GM18505 (cell line): Measurements from ENCODE around the gene RHOC.
A peak's percentile ranks its signal among the peaks of the same experiment; 100 is the strongest.

ENCODE experiments used
- ATAC-seq: cut with Tn5 transposase; IDR thresholded peaks from one replicate; pipeline ENCODE4 v1.9.1; 2021; ENCODE audit not compliant: unreplicated experiment
- POLR2A ChIP-seq: IDR thresholded peaks from 4 replicates; pipeline ENCODE4 v1.6.1; 2011; ENCODE audit warnings: borderline replicate concordance; ENCODE audit not compliant: insufficient read depth, insufficient read length; ENCODE audit errors: extremely low read depth

The RHOC gene

DNA sequence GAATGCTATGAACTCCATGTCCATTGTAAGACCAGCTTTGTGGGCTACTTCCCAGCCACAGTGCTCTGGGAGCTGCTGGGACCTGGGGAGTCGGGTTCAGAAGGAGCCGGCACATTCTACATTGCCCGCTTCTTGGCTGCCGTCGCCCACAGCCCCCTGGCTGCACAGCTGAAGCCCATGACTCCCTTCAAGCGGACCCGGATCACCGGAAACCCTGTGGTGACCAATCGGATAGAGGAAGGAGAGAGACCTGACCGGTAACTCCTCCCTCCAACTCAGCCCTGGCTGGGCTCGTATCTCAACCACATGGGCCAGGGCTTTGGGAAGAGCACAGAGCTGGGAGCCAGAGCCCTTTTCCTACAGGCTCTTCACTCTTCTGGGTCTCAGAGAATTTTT lies 17.1 kb downstream of the RHOC start:
- TF ChIP-seq POLR2A, result no peak
- ATAC-seq, result no peak

DNA sequence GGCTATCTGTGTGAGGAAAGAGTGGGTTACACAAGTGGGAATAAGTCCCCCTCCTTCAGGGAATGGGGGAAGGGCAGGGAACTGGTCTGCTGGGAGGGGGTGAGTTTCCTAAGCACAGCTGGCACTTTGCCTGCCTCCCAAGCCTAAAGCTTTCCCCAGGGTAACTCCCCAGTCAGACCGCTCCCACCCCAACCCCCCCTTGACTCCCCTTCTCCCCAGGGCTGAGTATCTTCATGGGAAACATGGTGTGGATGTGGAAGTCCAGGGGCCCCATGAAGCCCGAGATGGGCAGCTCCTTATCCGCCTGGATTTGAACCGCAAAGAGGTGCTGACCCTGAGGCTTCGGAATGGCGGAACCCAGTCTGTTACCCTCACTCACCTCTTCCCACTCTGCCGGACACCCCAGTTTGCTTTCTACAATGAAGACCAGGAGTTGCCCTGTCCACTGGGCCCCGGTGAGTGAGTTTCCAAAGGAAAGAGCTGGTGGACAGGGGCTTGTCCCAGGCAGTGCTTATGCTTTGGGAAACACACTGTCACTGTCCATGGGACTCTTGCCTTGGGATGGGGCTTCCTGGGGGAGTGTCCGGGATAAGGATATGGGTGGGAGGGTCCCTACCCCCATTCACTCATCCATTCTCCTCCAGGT lies 17.6 kb downstream of the RHOC start:
- no peak for TF ChIP-seq POLR2A
- ATAC-seq, result no peak

- no peak for TF ChIP-seq POLR2A
- ATAC-seq, result no peak
These were observed 18.1 kb downstream of the RHOC start for GRCh38 chr1:112688781-112689193.

DNA sequence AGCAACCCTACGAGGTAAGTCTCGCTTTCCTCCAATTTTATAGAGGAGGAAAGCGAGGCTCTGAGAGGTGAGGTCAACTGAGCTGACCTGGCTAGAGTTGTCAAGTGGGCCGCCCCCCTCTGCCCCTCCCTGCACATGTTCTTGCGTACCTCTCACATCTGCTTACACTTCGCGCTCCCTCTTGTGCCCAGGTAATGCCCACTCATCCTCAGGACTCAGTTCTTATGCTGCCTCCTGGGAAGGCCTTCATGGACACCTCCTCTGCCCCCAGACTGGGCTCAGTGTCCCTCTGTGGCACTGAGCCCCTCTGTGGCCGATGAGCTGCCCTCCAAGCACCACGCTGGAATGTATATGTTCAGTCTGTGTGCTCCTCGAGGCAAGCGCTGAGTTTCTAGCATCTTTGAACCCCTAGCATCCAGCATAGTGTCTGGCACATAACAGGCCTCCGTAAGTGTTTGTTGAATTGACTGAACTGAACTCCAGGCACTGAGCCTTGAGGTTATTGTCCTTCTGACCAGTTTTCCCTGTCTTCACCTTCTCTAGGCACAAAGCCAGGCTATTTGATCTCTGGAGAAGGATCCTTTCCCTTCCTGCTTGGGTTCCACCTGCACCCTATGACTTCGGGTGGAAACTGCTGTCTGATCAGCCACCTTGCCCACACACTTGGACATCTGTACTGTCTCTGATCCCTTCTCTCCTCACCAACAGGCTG lies 19.0 kb downstream of the RHOC start:
- no peak for TF ChIP-seq POLR2A
- ATAC-seq, result no peak

- ATAC-seq, result no peak
These were observed 19.6 kb downstream of the RHOC start for GRCh38 chr1:112687361-112687760.

GRCh38 chr1:112686835-112687234 lies 20.1 kb downstream of the RHOC start:
- ATAC-seq, result no peak
- no peak for TF ChIP-seq POLR2A

More at GRCh38 chr1:112687361-112687760, 19.6 kb downstream of the RHOC start:
- TF ChIP-seq POLR2A, result no peak

GRCh38 chr1:112686417-112686816 lies 20.5 kb downstream of the RHOC start:
- no peak for TF ChIP-seq POLR2A
- ATAC-seq, result no peak

DNA sequence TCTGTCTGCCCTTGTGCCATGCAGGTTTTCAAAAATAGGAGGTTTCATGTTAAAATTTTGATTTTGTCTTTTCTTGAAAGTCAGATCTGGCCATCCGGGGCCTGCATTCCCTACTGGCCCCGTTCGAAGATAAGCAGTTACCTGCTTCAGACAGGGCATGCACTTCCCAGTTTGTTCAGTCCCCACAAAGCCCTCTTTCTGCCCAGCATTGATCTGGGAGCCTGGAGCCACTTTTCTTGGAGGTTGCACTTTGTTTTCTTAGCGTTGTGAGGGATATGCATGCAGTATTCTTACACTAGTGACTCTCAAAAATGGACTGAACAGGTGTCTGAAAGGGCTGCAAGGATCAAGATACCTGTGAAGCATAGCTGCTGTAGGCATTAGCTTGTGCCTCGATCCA lies 21.0 kb downstream of the RHOC start:
- no peak for TF ChIP-seq POLR2A
- no peak for ATAC-seq

DNA sequence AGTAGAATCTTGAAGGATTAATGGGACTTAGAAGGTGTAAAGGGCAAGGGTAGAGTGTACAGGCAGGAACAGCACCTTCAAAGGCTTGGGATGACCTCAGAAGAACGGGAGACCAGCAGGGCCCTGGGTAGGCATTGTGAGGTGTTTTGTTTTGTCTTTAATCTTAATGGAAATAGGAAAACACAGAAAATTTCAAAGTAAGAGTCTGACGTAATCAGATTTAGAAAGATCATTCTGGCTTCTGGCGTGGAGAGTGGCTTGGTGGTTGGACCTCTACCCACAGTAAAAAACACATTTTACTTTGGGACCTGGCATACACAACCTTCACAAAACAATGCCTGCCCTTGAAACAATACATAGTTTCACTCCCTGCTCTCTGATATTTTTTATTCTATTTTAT lies 28.3 kb downstream of the RHOC start:
- ATAC-seq, result no peak
- no peak for TF ChIP-seq POLR2A

DNA sequence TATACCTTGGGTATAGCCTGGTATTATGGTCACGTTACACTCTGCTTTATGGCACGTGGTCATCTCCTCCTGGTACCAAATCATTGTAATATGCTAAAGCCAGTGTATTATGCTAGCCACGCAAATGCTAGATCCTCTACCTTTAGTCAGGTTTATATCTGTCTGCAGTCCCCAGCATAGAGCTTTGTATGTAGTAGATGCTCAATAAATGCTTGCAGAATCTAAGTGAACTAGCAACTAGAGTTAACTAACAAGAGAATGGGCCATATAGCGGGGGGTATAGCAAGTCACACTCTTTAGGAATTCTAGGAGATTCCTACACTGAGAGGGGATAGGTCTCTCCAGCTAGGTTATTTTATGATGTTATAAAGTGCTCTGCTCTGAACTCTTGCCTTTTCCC lies 29.4 kb downstream of the RHOC start:
- TF ChIP-seq POLR2A, result no peak

DNA sequence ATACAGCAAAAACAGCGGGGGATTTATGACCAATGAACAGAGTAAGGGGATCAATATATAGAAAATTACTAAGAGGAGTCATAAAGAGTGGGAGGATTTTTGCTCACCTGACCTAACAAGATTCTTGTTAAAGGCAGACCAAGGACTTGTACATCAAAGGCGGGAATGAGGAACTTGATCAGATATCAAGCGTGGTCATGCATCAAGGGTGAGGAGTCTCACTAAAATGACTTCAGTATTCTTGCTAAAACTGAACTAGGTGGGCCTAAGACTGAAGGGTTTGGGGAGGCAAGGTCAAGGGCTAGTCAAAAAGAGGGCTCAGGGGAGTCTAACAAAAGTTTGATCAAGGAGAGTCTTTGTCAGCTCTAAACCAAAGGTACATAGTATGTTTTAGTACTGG lies 30.4 kb downstream of the RHOC start:
- ATAC-seq, result no peak
- no peak for TF ChIP-seq POLR2A

More for the DNA sequence above, 29.4 kb downstream of the RHOC start:
- no peak for ATAC-seq

GRCh38 chr1:112675728-112676381 lies 31.1 kb downstream of the RHOC start:
- no peak for TF ChIP-seq POLR2A
- no peak for ATAC-seq

- TF ChIP-seq POLR2A, result no peak
- peak; percentile 37 for ATAC-seq
These were observed 31.8 kb downstream of the RHOC start for GRCh38 chr1:112674986-112675727.
